Measurements from ENCODE around the gene ANP32E. TPM values are rescaled to one million over a fixed set of nuclear protein-coding genes. Genes with fewer than 3 reads are reported as not detected.

Gene ANP32E
- total and polyA plus RNA-seq, 2 of the 13 experiments (the other 11 are each of a cell fraction or from before 2014, with no cell fraction given): 10.3 to 53.0 TPM

DNA sequence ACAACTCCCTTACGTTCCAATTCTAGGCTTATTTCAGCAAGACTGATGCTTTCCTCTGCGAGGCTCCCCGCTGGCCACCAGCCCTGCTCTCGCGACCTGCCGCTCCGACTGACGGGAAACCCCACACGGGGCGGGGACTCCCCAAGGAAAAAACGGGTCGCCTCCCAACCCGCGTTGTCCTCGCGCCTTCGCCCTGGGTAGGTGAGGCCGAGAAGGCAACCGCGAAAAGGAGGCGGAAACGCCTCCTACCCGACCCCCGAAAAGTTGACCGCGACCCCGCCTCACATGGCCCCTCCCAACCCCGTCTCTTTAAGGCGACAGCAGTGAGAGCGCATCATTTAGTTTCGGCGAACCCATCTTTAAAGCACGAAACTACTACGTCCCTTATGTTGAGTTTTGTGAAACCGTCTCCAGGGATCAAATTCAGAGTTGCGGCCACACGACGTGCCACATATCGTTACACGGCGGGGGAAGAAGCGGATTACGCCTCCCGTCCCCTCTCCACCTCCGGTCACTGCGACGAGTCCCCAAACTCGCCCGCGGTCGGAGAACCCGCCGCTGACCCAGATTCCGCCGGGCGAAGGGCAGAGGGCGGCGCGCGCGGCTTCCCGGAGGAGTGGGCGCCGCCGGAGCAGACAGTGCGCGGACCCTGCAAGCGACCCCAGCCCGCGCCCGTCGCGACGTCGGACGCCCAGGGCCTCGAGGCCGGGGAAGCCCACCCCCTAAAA lies 1.2 kb downstream of the ANP32E start (continued):
- TF ChIP-seq JUN (CRISPR knock-in tag; IDR thresholded peaks at IDR 0.05) (no peak), ZNF747 (CRISPR knock-in tag; IDR thresholded peaks at IDR 0.05; ENCODE audit: borderline replicate concordance) (no peak), ZNF772 (CRISPR knock-in tag; IDR thresholded peaks at IDR 0.05) (no peak; the same call in 1 of the 2 replicates), NKX3-1 (CRISPR knock-in tag; IDR thresholded peaks at IDR 0.05) (no peak), DPF2 (CRISPR knock-in tag; IDR thresholded peaks at IDR 0.05; ENCODE audit: borderline replicate concordance, low read depth) (no peak), ZNF496 (CRISPR knock-in tag; IDR thresholded peaks at IDR 0.05; ENCODE audit: insufficient replicate concordance) (no peak), ZMYM2 (CRISPR knock-in tag; IDR thresholded peaks at IDR 0.05) (no peak), GTF3A (CRISPR knock-in tag; conservative IDR thresholded peaks at IDR 0.05) (no peak), MAF1 (CRISPR knock-in tag; IDR thresholded peaks at IDR 0.05; ENCODE audit: borderline replicate concordance) (no peak), GATAD1 (CRISPR knock-in tag; IDR thresholded peaks at IDR 0.05) (peak; percentile 41; the same call in 1 of the 2 replicates), ZNF136 (CRISPR knock-in tag; IDR thresholded peaks at IDR 0.05; ENCODE audit: low read depth) (no peak), ZNF367 (CRISPR knock-in tag; IDR thresholded peaks at IDR 0.05; ENCODE audit: borderline replicate concordance) (no peak), ARHGAP35 (CRISPR knock-in tag; IDR thresholded peaks at IDR 0.05; ENCODE audit: borderline replicate concordance) (peak; percentile 53; the same call in 1 of the 2 replicates), ZNF652 (CRISPR knock-in tag; IDR thresholded peaks at IDR 0.05; ENCODE audit: borderline replicate concordance, low read depth) (no peak)
- TF ChIP-seq, protein P1, sequence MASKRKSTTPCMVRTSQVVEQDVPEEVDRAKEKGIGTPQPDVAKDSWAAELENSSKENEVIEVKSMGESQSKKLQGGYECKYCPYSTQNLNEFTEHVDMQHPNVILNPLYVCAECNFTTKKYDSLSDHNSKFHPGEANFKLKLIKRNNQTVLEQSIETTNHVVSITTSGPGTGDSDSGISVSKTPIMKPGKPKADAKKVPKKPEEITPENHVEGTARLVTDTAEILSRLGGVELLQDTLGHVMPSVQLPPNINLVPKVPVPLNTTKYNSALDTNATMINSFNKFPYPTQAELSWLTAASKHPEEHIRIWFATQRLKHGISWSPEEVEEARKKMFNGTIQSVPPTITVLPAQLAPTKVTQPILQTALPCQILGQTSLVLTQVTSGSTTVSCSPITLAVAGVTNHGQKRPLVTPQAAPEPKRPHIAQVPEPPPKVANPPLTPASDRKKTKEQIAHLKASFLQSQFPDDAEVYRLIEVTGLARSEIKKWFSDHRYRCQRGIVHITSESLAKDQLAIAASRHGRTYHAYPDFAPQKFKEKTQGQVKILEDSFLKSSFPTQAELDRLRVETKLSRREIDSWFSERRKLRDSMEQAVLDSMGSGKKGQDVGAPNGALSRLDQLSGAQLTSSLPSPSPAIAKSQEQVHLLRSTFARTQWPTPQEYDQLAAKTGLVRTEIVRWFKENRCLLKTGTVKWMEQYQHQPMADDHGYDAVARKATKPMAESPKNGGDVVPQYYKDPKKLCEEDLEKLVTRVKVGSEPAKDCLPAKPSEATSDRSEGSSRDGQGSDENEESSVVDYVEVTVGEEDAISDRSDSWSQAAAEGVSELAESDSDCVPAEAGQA (IDR thresholded peaks at IDR 0.05; ENCODE audit: low read depth): no peak
- TF ChIP-seq, protein P1 (CRISPR knock-in tag; IDR thresholded peaks at IDR 0.05; ENCODE audit: borderline replicate concordance): no peak
- TF ChIP-seq, protein P2, sequence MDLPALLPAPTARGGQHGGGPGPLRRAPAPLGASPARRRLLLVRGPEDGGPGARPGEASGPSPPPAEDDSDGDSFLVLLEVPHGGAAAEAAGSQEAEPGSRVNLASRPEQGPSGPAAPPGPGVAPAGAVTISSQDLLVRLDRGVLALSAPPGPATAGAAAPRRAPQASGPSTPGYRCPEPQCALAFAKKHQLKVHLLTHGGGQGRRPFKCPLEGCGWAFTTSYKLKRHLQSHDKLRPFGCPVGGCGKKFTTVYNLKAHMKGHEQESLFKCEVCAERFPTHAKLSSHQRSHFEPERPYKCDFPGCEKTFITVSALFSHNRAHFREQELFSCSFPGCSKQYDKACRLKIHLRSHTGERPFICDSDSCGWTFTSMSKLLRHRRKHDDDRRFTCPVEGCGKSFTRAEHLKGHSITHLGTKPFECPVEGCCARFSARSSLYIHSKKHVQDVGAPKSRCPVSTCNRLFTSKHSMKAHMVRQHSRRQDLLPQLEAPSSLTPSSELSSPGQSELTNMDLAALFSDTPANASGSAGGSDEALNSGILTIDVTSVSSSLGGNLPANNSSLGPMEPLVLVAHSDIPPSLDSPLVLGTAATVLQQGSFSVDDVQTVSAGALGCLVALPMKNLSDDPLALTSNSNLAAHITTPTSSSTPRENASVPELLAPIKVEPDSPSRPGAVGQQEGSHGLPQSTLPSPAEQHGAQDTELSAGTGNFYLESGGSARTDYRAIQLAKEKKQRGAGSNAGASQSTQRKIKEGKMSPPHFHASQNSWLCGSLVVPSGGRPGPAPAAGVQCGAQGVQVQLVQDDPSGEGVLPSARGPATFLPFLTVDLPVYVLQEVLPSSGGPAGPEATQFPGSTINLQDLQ (CRISPR knock-in tag; IDR thresholded peaks at IDR 0.05): no peak
- TF ChIP-seq, protein P3, sequence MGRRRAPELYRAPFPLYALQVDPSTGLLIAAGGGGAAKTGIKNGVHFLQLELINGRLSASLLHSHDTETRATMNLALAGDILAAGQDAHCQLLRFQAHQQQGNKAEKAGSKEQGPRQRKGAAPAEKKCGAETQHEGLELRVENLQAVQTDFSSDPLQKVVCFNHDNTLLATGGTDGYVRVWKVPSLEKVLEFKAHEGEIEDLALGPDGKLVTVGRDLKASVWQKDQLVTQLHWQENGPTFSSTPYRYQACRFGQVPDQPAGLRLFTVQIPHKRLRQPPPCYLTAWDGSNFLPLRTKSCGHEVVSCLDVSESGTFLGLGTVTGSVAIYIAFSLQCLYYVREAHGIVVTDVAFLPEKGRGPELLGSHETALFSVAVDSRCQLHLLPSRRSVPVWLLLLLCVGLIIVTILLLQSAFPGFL (CRISPR knock-in tag; IDR thresholded peaks at IDR 0.05): no peak
- TF ChIP-seq, protein P4, sequence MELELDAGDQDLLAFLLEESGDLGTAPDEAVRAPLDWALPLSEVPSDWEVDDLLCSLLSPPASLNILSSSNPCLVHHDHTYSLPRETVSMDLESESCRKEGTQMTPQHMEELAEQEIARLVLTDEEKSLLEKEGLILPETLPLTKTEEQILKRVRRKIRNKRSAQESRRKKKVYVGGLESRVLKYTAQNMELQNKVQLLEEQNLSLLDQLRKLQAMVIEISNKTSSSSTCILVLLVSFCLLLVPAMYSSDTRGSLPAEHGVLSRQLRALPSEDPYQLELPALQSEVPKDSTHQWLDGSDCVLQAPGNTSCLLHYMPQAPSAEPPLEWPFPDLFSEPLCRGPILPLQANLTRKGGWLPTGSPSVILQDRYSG (CRISPR knock-in tag; IDR thresholded peaks at IDR 0.05): no peak
